Dermis microvascular lymphatic vessel endothelial cell (primary cell): ENCODE results near the gene PTPN2. TPM values are rescaled to one million over a fixed set of nuclear protein-coding genes. Genes with fewer than 3 reads are reported as not detected.
"Not testable (repeated sequence)": the region's sequence is repeated elsewhere in the genome, so short reads cannot be mapped to it uniquely, and the experiment has no call there.

Experiments used
- DNase-seq, 2 donors: peaks; one replicate each; pipeline versions ENCODE4 v3.0.0 to v3.0.0-alpha.2; 2010; ENCODE audit warnings: low read depth in 2 of 2
- total RNA-seq: library from RNA; depleted of rRNA; stranded (reverse); fragments of >200 nt; gene quantifications from 2 replicates; pipeline ENCODE4 v1.2.1, GENCODE V29; 2014

The PTPN2 gene
- total RNA-seq, 1 donor from 2014 or later, result 13.5 TPM

- no peak for DNase-seq
These were observed 11.0 kb upstream of the PTPN2 start for GRCh38 chr18:12895014-12895413.

DNA sequence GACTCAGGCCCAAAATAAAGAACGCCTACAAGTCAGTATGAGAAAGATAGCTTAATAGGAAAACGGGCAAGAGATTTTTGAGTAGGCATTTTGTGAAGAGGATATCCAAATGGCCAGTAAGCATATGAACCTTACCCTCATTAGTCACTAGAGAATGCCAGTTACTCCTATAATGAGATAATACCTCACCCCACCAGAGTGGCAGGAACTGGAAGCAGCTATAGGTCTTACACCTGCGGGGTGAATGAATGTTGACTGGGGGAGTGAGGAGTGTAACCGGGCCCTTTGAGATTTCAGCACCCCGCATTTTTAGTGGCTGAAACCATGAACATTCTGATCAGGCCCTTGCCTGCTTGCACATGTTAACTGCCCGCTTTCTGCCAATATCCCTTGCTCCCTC, 7.5 kb upstream of the PTPN2 start:
- no peak for DNase-seq

- no peak for DNase-seq
These were observed 6.9 kb upstream of the PTPN2 start for GRCh38 chr18:12890964-12891363.

DNA sequence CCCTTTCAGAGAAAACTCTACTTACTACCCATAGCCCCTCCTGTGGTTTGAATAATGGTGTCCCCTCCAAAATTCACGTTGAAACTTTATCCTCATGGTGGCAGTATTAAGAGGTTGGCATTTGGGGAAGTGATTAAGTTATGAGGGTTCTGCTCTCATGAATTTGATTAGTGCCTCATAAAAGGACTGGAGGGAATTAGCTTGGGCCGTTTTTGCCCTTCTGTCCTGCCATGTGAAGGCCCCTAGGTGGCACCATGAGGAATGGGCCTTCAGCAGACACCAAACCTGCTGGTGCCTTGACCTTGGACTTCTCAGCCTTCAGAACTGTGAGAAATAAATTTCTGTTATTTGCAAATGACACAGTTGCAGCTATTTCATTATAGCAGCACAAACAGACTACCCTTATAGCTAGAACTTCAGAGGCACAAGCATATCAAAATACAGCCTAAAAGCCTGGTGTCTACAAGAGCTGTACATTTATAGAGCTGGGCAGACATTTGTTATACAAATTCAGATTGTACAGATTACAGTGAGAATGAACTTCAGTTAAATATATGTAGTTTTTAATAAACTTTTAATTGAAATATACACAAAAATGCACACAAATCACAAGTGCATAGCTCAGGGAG, 2.6 kb upstream of the PTPN2 start:
- DNase-seq, result peak in 1 of 2 donors; percentile 32

DNA sequence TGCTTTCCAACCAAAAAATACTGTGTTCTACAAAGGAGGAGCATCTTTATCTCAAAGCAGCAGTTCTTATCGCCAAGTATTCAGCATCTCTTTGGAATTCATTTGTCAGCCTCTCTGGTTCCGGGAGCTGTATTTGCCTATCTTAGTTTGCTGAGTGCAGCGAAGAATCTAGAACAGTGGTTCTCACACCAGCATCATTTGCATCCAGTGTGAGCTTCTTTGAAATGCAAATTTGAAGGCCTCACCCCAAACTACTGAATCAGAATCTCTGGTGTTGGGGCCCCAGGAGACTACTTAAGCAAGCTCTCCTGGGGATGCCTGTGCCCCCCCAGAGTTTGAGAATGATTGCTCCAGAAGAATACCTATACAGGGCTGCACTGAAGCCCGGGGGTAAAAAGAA, 1.5 kb upstream of the PTPN2 start:
- DNase-seq, result no peak

DNA sequence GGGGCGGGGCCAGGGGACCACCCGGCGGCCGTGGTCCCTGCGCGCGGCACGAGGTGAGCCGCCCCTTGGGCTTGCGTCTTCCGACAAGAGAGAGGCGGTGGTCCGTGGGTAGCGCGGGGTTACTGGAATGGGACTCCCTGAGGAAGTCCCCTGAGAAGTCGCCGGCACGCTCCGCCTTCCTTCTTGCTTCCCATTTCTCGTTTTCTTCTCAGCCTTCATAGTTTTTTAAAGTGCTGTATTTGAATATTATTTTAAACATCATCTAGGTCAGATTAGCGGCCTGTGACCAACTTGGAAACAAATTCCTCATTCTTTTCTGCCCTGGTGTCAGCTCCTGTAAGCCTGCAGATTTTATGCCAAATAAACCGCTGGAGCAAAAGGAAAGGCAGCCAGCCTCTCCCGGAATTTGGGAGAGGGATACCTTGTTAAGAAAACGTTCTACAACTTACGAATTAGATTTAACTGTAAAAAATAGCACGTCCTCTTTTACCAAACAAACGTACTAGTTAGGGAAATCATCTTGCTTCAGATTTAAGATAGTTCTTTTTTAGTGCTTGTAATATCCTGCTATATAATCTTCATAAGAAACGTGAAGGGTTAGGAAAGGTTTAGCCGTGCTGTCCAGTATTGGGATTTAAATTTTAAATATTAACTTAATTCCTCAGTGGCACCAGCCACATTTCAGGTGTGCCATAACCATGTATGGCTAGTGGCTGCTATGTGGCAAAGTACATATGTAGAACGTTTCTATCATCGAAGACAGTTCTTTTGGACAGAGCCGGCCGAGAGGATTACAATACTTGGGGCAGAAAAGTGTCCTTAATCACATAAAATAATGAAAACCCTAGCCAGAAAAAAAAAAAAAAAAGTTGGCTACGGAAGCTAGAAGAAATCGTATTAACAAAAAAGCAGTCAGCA, 628 bp upstream of the PTPN2 start:
- DNase-seq, result no peak

GRCh38 chr18:12883372-12883683, 709 bp downstream of the PTPN2 start:
- DNase-seq, result no peak

GRCh38 chr18:12882453-12883371, 1.3 kb downstream of the PTPN2 start:
- DNase-seq, result no peak

- DNase-seq, result no peak
These were observed 3.5 kb downstream of the PTPN2 start for GRCh38 chr18:12880541-12880910.

GRCh38 chr18:12879840-12880540, 4.0 kb downstream of the PTPN2 start:
- no peak for DNase-seq

DNA sequence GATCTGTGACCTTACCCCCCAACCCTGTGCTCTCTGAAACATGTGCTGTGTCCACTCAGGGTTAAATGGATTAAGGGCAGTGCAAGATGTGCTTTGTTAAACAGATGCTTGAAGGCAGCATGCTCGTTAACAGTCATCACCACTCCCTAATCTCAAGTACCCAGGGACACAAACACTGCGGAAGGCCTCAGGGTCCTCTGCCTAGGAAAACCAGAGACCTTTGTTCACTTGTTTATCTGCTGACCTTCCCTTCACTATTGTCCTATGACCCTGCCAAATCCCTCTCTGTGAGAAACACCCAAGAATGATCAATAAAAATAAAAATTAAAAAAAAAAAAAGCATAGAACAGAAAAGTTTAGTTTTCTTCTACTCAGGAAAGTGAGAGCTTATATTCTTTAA, 9.0 kb downstream of the PTPN2 start:
- not testable (repeated sequence) for DNase-seq

DNA sequence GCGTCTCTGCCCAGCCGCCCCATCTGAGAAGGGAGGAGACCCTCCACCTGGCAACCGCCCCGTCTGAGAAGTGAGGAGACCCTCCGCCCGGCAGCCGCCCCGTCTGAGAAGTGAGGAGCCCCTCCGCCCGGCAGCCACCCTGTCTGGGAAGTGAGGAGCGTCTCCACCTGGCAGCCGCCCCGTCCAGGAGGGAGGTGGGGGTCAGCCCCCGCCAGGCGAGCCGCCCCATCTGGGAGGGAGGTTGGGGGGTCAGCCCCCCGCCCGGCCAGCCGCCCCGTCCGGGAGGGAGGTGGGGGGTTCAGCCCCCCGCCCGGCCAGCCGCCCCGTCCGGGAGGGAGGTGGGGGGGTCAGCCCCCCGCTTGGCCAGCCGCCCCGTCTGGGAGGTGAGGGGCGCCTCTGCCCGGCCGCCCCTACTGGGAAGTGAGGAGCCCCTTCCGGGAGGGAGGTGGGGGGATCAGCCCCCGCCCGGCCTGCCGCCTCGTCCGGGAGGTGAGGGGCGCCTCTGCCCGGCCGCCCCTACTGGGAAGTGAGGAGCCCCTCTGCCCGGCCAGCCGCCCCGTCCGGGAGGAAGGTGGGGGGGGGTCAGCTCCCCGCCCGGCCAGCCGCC, 10.0 kb downstream of the PTPN2 start:
- DNase-seq, result not testable (repeated sequence)

DNA sequence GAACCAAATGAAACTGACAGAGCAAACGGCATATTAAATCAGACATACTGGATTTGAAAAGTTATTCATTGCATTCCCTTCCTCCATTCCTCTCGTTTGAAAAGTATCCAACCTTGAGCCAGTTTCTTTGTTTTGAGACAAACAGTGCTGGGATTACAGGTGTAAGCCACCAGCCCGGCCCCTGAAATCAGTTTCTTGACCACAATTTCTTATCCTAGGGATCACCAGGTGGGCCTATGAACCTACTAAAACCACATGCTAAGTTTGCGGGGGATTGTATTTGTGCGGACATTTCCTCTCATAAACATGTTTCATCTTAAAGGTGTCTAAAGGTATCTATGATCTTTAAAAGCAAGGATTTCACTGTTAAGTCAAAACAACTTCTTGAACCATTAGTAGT, 11.6 kb downstream of the PTPN2 start:
- no peak for DNase-seq

DNA sequence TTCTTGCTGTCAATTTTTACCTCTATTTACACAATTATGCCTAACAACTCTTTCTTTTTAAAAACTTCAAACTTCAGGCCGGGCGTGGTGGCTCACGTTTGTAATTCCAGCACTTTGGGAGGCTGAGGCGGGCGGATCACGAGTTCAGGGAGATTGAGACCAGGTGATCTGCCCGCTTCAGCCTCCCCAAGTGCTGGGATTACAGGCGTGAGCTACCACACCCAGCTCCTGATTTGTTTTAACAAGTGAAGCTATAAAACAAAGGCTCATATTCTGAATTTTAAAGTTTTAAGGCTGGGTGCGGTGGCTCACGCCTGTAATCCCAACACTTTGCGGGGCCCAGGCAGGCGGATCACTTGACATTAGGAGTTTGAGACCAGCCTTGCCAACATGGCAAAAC, 15.5 kb downstream of the PTPN2 start:
- no peak for DNase-seq

DNA sequence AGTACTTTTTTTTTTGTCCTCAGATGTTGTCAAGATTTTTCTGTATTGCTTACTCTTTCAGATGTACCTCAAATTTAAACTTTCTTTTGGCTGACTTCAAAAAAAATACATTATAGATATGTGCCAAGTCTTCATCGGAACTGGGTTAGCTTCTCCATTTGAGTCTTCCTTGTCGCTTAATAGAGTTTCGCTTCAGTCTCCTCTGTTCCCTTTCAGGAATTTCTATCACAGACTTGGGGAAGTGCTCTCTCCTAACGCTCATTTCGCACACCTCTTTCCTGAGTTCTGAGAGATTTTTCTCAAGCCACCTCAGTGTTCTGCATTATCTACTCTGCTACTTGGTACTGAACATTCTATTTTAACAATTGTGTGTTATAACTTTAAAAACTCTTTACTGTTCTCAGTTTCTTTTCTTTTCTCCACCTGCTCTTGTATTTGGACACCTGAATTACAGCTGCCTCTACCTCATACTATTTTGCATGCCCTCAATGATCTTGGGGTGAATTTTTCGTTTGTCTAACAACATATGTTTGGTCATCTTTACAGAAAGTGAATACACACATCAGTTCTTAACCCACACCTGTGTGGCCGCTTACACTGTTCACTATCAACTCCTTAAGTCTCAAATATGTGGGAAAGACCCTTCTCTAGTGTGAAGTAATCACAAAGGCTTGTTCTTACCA, 16.5 kb downstream of the PTPN2 start:
- no peak for DNase-seq

- DNase-seq, result no peak
These were observed 20.3 kb downstream of the PTPN2 start for GRCh38 chr18:12863687-12864216.

- DNase-seq, result no peak
These were observed 21.1 kb downstream of the PTPN2 start for GRCh38 chr18:12862874-12863482.

DNA sequence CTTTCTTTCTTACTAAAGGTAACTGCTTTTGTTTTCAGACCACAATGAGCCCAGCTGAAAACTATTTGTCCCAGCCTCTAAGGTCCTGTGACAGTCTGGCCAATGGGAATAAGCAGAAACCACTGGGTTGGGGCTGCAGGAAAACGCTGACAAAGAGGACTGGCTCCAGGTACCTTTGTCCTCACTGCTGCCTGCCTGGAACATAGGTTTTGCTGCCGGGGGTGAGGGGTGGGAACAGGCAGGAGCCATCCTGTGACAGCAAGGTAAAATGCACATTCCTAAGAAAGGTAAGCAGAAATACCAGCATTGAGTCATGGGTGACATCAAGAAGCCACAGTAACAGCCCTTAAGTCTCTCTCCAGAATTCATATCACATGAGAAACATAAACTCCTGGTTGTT, 21.6 kb downstream of the PTPN2 start:
- peak in 1 of 2 donors; percentile 35 for DNase-seq

- DNase-seq, result no peak
These were observed 22.4 kb downstream of the PTPN2 start for GRCh38 chr18:12861637-12862036.

DNA sequence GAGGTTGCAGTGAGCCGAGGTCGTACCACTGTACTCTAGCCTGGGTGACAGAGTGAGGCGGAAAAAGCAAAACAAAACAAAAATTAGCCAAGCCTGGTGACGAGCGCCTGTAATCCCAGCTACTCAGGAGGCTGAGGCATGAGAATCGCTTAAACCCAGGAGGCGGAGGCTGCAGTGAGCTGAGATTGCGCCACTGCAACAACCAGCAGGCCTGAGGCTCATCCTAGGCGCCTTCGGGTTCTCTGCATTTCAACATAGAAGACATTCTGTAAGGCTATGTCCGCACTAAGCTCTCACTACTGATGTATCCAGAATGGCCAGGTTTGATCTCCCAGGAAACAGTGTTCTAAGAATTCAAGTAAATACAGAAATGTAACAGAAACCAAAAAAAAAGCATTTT, 23.5 kb downstream of the PTPN2 start:
- DNase-seq, result no peak
